IPS-18c (cell line): Measurements from ENCODE around the gene OR2B6.
"Not testable (repeated sequence)": the region's sequence is repeated elsewhere in the genome, so short reads cannot be mapped to it uniquely, and the experiment has no call there.

Source experiments
- H3K4me3 ChIP-seq: 2 replicates; pipeline ENCODE4 v1.7.0; 2013; ENCODE audit warnings: low read depth, mild to moderate bottlenecking, low read length, moderate library complexity; ENCODE audit not compliant: insufficient read depth
- H3K9me3 ChIP-seq: one replicate; pipeline ENCODE4 v1.6.1; 2013; ENCODE audit warnings: mild to moderate bottlenecking, low read length, moderate library complexity; ENCODE audit not compliant: control insufficient read depth, insufficient read depth

The OR2B6 gene

DNA sequence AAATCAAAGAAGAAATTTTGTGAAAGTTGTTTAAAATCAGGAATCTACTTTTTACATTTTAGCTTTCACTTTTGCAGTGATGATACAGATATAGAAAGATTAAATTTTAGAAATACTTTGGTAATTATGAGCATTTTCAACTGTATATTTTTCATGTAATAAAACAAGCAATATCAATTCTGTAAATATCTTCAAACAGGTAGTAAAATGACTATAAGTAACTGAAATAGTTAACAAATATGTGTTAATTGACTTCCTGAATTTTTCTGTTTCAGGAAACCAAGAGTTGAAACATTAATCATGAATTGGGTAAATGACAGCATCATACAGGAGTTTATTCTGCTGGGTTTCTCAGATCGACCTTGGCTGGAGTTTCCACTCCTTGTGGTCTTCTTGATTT is at the start of gene OR2B6:
TSS of gene OR2B6 (plus strand) at position 301 of the 400 bp plus-strand sequence. CDS start at position 301, 0 bp downstream.
- no peak within 1 kb of the TSS for H3K4me3 ChIP-seq
- no peaks in the 10 kb centered on the region for H3K9me3 ChIP-seq

GRCh38 chr6:27908017-27908416 is 49.0 kb upstream of the OR2B6 start:
- no peaks in the 10 kb centered on the region for H3K9me3 ChIP-seq
- H3K4me3 ChIP-seq, result no peak overlapping the region

DNA sequence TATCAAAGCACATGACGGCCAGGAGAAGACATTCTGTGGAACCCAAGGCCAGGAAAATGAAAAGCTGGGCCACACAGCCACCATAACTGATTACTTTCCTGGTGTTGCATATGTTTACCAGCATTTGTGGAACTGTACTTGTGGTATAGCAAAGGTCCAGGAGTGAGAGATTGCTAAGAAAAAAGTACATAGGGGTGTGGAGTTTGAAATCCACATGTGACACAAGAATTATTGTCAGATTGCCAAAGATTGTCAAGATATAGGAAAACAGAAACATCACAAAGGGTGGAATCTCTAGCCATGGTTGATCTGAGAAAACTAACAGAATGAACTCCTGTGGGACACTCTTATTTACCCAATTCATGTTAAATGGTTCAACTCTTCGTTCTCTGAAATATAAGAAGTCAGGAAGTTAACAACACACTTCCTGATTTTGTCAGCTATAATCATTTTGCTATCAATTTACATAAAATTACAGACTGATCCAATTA is 45.0 kb upstream of the OR2B6 start, which contains the start of gene OR2B2:
TSS of gene OR2B2 (minus strand) at position 441 of the 491 bp plus-strand sequence. CDS start at position 364, 77 bp downstream.
- Histone ChIP-seq H3K4me3 (no peak within 1 kb of the TSS), H3K9me3 (no peaks in the 10 kb centered on the region)

- Histone ChIP-seq H3K9me3 (no peaks in the 10 kb centered on the region), H3K4me3 (no peak overlapping the region)
Observed at GRCh38 chr6:27922949-27923348, 34.1 kb upstream of the OR2B6 start.

DNA sequence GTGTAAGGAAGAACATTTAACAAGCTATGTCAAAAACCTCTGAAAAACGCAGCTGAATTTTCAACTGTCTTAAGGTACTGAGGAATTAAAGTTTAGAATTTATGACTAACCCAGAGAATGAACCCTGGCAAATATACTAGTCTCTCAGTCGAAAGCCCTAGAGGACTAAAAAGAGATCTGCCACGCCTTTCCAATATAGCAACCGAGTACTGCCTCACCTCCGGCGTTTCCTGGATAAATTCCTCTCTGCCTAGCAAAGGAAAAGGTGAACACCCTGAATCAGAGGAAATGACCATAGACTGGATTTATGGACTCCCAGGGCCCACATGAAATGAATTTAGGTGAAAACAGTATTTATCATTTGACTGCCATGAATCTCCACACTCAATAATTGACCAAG is 32.9 kb upstream of the OR2B6 start:
- H3K9me3 ChIP-seq, result peaks cover 2% of the 10 kb centered on the region
- no peak overlapping the region for H3K4me3 ChIP-seq

- H3K4me3 ChIP-seq, result not testable (repeated sequence)
Observed at GRCh38 chr6:27928041-27928440, 29.0 kb upstream of the OR2B6 start.

GRCh38 chr6:27929930-27930329 is 27.1 kb upstream of the OR2B6 start:
- H3K4me3 ChIP-seq, H3K9me3 ChIP-seq: not testable (repeated sequence)

More at GRCh38 chr6:27928041-27928440, 29.0 kb upstream of the OR2B6 start:
- not testable (repeated sequence) for H3K9me3 ChIP-seq

DNA sequence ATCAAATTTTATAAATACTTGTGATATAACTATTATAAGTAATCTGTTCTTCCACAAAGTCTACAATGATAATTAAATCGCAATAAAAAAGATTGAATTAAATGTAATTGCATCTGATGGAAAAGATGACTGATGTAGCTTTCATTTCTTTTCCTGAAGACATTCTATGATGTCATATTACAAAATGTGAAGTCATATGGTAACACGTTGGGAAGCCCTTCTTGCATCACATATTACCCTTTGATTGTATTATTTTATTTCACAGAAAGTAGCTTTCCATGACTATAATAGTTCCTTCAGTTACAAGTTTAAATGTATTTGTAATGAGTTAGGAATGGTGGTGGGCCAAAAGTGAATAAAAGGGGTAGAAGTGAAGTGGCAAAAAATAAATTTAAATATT is 25.8 kb upstream of the OR2B6 start:
- Histone ChIP-seq H3K9me3 (peaks cover 2% of the 10 kb centered on the region), H3K4me3 (no peak overlapping the region)

DNA sequence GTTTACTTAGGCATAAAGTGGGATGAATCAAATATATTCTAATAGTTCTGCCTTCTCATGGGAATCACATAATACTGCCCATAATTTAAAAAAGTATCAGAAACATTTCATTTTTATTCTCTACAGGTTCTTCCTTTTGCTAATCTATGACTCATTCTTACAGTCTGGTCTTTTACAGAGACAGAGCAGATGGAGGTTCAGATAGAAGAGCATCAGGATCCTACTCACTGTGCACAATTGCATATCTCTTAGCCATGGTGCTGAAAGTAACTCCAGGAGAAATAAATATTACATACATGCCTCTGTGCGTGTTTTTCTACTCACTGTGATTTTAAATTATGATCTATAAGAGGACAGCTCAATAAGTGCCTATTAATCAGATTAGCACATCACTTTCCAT is 16.3 kb upstream of the OR2B6 start:
- Histone ChIP-seq H3K4me3 (no peak overlapping the region), H3K9me3 (no peaks in the 10 kb centered on the region)

DNA sequence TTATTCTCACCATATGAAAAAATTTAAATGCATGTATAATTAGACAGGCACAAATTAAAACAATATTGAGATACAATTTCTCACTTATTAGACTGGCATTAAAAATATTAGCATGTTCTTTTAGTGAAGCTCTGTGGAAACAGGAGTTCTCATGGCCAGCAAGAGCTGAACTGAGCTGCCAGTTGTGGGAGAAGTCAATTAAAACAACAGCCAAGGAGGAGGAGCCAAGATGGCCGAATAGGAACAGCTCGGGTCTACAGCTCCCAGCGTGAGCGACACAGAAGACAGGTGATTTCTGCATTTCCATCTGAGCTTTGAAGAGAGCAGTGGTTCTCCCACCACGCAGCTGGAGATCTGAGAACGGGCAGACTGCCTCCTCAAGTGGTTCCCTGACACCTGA is 14.0 kb upstream of the OR2B6 start:
- H3K4me3 ChIP-seq, H3K9me3 ChIP-seq: not testable (repeated sequence)

DNA sequence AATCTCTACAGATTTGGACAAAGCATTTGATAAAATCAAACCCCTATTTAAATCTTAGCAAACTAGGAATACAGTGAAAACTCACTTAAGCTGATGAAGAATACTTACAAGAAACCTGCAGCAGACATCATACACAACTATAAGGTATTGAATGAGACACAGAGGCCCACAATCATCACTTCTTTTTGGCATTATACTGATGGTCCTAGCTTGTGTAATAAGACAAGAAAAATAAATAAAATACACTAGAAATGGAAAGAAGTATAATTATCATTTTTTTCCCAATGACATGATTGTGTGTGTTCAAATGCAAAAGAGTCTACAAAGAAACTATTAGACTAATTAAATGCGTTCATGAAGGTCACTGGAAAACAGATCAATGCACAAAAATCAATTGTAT is 8.8 kb upstream of the OR2B6 start:
- H3K4me3 ChIP-seq, result no peak overlapping the region
- H3K9me3 ChIP-seq, result no peaks in the 10 kb centered on the region

GRCh38 chr6:27951040-27951439 is 6.0 kb upstream of the OR2B6 start:
- no peak overlapping the region for H3K4me3 ChIP-seq
- H3K9me3 ChIP-seq, result no peaks in the 10 kb centered on the region

GRCh38 chr6:27957516-27957915 is 475 bp downstream of the OR2B6 start:
- H3K4me3 ChIP-seq, result no peak overlapping the region
- no peaks in the 10 kb centered on the region for H3K9me3 ChIP-seq

DNA sequence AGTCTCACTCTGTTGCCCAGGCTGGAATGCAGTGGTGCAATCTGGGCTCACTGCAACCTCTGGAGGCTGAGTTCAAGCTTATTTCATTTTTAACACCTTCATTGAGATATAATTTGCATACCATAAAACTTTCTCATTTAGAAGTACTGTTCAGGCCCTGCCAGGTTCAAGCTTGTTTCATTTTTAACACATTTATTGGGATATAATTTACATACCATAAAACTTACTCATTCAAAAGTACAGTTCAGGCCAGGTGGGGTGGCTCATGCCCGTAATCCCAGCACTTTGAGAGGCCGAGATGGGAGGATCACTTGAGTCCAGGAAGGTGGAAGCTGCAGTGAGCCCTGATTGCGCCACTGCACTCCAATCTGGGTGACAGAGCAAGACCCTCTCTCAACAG is 5.5 kb downstream of the OR2B6 start:
- H3K9me3 ChIP-seq, result no peaks in the 10 kb centered on the region
- H3K4me3 ChIP-seq, result no peak overlapping the region

- Histone ChIP-seq H3K4me3 (no peak overlapping the region), H3K9me3 (no peaks in the 10 kb centered on the region)
Observed at GRCh38 chr6:27966044-27966443, 9.0 kb downstream of the OR2B6 start.

DNA sequence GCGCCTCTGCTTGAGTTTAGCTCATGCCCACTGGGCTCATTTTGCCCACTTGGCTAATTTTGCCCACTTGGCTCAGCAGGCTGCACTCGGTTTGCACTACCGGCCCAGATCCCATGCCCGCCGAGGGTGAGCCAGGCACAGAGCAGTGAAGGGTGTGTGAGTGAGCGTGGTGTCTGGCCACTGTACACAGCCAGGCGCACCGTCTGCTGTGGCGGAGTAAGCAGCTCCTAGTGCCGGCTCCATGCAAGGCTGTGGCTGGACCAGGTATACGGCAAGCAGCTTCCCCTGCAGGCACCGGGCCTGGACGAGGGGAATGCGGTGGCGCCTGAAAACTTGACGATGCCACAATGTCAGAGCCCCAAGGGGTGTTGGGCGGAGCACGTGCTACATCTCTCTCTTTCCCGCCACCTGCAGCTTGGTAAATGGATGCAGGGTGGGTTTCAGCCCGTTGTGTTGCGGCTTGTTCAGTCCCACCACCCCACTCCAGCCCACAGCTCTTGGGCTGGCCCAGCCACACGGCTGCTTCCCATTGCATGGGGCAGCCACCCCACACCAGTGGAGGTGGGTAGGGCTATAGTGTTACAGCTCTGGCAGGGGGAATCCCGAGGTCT is 9.9 kb downstream of the OR2B6 start:
- no peak overlapping the region for H3K4me3 ChIP-seq

DNA sequence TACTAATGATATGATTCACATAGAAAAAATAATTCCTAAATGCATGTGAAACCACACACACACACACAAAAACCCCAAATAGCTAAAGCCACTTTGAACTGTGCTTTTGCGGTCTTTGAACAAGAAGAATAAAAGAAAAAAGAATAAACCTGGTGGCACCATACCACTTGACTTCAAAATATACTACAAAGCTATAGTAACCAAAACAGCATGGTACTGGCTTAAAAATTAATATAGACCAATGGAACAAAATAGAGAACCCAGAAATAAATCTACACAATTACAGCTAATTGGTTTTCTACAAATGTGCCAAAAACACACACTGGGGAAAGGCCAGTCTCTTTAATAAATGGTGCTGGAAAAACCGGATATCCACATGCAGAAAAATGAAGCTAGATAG is 13.4 kb downstream of the OR2B6 start:
- H3K4me3 ChIP-seq, result no peak overlapping the region
- H3K9me3 ChIP-seq, result no peaks in the 10 kb centered on the region

More for the DNA sequence above, 9.9 kb downstream of the OR2B6 start:
- H3K9me3 ChIP-seq, result no peaks in the 10 kb centered on the region

- H3K9me3 ChIP-seq, result no peaks in the 10 kb centered on the region
- H3K4me3 ChIP-seq, result no peak overlapping the region
Observed at GRCh38 chr6:27972750-27973149, 15.7 kb downstream of the OR2B6 start.

DNA sequence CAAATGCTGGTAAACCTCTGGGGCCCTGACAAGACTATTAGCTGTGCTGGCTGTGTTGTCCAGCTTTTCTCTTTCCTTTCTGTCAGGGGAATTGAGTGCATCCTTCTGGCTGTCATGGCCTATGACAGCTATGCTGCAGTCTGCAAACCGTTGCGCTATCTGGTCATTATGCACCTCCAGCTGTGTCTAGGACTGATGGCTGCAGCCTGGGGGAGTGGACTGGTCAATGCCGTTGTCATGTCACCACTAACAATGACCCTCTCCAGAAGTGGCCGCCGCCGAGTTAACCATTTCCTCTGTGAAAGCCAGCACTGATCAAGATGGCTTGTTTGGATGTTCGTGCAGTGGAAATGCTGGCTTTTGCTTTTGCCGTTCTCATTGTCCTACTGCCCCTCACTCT is 20.3 kb downstream of the OR2B6 start:
- Histone ChIP-seq H3K9me3 (no peaks in the 10 kb centered on the region), H3K4me3 (no peak overlapping the region)
